Measurements from ENCODE around the gene PLCH1. TPM values are rescaled to one million over a fixed set of nuclear protein-coding genes. Genes with fewer than 3 reads are reported as not detected.

The PLCH1 gene
- total RNA-seq, 1 donor from 2014 or later = 20.9 TPM

DNA sequence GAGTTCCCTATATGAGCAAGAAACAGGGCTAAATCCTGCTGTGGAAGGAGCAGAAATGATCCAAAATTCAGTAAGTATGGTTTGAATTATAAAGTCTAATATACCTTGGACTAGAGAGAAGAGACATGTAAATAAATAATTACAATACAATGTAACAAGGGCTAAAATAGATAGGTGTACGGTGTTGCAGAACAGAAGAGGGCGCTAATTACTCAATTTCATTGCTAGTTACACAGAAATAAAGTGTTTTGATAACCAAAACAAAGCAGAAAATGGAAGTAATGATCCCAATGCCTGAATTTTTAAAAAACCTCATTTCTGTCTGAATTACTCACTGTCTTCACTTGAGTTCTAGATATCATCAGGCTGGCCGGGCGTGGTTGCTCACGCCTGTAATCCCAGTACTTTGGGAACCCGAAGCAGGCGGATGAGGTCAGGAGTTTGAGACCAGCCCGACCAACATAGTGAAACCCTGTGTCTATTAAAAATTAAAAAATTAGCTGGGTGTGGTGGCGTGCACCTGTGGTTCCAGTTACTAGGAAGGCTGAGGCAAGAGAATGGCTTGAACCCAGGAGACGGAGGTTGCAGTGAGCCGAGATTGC, 8.3 kb upstream of the PLCH1 start:
- no peak overlapping the region for H3K4me3 Mint-ChIP-seq (ENCODE audit: unreplicated experiment)

DNA sequence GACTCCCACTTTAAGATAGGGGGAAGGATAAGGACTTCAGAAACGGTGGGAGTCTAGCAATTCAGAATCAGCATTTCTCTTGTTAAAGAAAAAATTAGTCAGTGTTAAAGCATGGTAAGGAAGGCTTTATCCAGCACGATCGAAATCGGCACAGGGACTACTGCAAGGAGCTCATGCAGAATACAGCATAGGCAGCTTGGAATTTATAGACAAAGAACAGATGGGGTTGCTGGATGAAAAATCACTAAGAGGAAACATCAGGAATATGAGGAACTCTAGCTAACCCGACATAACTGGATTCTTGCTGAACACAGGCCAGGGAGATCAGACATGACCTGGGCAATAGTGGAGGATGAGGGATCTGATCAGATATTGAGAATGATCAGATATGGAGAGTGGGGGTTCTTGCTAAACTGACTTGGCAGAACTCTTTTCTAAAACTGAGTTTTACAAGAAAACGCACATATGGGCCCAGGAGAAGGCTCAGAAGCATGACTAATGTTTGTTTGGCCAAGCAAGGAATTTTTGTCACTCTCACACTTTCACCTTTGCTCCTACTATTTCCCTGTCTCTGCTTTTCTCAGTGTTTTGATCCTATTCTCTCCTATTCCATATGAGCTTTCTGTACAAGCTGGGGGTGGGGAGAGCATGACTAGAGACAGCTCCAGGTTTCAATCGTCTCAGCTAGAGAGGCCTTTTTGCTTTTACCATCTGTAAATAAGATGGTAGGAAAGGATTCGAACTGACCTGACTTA, 3.9 kb upstream of the PLCH1 start:
- H3K27ac Mint-ChIP-seq (ENCODE audit: unreplicated experiment) = no peak overlapping the region
- H3K4me3 Mint-ChIP-seq (ENCODE audit: unreplicated experiment) = no peak overlapping the region
- no peaks in the 10 kb centered on the region for H3K27me3 Mint-ChIP-seq (ENCODE audit: unreplicated experiment)
- TF ChIP-seq, protein P1, sequence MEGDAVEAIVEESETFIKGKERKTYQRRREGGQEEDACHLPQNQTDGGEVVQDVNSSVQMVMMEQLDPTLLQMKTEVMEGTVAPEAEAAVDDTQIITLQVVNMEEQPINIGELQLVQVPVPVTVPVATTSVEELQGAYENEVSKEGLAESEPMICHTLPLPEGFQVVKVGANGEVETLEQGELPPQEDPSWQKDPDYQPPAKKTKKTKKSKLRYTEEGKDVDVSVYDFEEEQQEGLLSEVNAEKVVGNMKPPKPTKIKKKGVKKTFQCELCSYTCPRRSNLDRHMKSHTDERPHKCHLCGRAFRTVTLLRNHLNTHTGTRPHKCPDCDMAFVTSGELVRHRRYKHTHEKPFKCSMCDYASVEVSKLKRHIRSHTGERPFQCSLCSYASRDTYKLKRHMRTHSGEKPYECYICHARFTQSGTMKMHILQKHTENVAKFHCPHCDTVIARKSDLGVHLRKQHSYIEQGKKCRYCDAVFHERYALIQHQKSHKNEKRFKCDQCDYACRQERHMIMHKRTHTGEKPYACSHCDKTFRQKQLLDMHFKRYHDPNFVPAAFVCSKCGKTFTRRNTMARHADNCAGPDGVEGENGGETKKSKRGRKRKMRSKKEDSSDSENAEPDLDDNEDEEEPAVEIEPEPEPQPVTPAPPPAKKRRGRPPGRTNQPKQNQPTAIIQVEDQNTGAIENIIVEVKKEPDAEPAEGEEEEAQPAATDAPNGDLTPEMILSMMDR (IDR thresholded peaks at IDR 0.05; ENCODE audit: unreplicated experiment) = no peak
- no peaks in the 10 kb centered on the region for H3K36me3 Mint-ChIP-seq (ENCODE audit: low read depth, unreplicated experiment)
- H3K4me1 Mint-ChIP-seq (ENCODE audit: unreplicated experiment) = peaks cover 4% of the 10 kb centered on the region
- H3K9me3 Mint-ChIP-seq (ENCODE audit: unreplicated experiment) = no peaks in the 10 kb centered on the region
- no peak for DNase-seq (ENCODE audit: low spot score)

More for the DNA sequence above, 8.3 kb upstream of the PLCH1 start:
- no peak for DNase-seq (ENCODE audit: low spot score)
- TF ChIP-seq, protein P1 (IDR thresholded peaks at IDR 0.05; ENCODE audit: unreplicated experiment) = peak; percentile 26
- no peaks in the 10 kb centered on the region for H3K4me1 Mint-ChIP-seq (ENCODE audit: unreplicated experiment)
- H3K27me3 Mint-ChIP-seq (ENCODE audit: unreplicated experiment) = peaks cover 2% of the 10 kb centered on the region
- no peak overlapping the region for H3K27ac Mint-ChIP-seq (ENCODE audit: unreplicated experiment)
- H3K9me3 Mint-ChIP-seq (ENCODE audit: unreplicated experiment) = no peaks in the 10 kb centered on the region
- no peaks in the 10 kb centered on the region for H3K36me3 Mint-ChIP-seq (ENCODE audit: low read depth, unreplicated experiment)

DNA sequence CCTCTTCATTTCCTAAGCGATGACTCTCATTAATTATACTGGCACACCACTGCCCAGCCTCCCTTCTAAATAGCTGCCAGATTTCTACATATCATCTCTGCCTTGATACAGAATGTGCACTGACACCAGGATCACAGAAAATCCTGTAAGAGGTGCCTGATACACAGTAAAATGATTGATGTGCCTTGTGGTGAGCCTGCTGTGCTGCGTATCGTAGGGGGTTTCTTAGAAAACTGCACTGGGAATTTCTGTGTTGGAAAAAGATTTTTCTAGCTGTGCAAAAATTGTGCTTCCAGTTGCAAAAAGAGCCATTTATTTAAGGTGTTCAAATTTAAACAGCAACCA, 3.0 kb upstream of the PLCH1 start:
- no peaks in the 10 kb centered on the region for H3K9me3 Mint-ChIP-seq (ENCODE audit: unreplicated experiment)
- H3K27ac Mint-ChIP-seq (ENCODE audit: unreplicated experiment) = no peak overlapping the region
- H3K4me3 Mint-ChIP-seq (ENCODE audit: unreplicated experiment) = no peak overlapping the region
- no peaks in the 10 kb centered on the region for H3K36me3 Mint-ChIP-seq (ENCODE audit: low read depth, unreplicated experiment)
- H3K4me1 Mint-ChIP-seq (ENCODE audit: unreplicated experiment) = peaks cover 4% of the 10 kb centered on the region
- TF ChIP-seq, protein P1 (IDR thresholded peaks at IDR 0.05; ENCODE audit: unreplicated experiment) = no peak
- H3K27me3 Mint-ChIP-seq (ENCODE audit: unreplicated experiment) = no peaks in the 10 kb centered on the region
- no peak for DNase-seq (ENCODE audit: low spot score)

DNA sequence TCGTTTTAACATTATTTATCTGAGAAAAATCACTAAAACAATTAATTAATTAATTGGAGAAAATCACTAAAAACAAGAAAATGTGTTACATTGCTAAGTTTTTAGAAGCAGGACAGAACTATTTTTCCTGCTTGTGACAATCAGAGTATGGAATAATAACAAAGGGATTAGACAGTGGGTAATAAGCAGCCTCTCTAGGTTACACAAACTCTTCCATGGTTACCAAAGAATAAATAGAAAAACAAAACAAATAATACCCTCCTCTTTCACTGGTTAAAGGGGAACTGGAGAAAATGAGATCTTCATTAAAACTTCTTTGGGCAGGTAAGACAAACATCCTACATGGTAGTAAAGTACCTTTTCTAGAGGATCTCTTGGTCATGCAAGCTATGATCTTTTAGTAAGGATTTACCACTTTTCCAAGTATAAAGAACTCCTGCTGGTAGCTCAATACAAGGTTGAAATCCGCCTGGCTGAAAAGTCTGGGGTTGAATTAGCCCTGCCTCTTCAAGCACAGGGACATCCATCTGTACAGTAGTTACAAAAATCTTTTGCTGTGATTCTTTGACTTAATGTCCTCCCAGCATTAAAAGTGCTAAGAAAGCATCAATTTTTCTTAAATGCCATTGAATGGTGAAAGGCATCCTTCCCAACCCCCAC, 2.5 kb upstream of the PLCH1 start:
- TF ChIP-seq, protein P1 (IDR thresholded peaks at IDR 0.05; ENCODE audit: unreplicated experiment) = no peak
- H3K4me3 Mint-ChIP-seq (ENCODE audit: unreplicated experiment) = no peak overlapping the region

DNA sequence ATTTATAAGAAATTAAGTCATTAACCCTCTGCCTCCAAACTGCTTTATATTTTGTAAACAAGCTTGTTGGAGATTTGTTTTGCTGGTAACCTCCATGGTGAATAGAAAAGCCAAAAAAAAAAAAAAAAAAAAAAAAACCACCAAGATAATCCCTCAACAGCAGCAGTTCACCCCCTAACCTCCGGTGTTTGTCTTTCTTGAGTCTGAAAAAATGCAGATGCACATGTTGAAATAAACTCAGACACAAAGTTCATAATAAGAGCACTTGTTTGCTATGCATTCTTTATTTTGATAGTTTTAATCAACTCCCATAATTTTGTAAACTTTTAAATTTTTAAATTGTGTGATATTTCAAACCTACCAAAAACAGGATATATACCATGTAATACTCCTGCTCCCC, 1.8 kb upstream of the PLCH1 start:
- H3K9me3 Mint-ChIP-seq (ENCODE audit: unreplicated experiment) = no peaks in the 10 kb centered on the region
- H3K36me3 Mint-ChIP-seq (ENCODE audit: low read depth, unreplicated experiment) = no peaks in the 10 kb centered on the region
- DNase-seq (ENCODE audit: low spot score) = no peak
- H3K27me3 Mint-ChIP-seq (ENCODE audit: unreplicated experiment) = no peaks in the 10 kb centered on the region
- peaks cover 4% of the 10 kb centered on the region for H3K4me1 Mint-ChIP-seq (ENCODE audit: unreplicated experiment)
- no peak overlapping the region for H3K27ac Mint-ChIP-seq (ENCODE audit: unreplicated experiment)
- no peak overlapping the region for H3K4me3 Mint-ChIP-seq (ENCODE audit: unreplicated experiment)
- TF ChIP-seq, protein P1 (IDR thresholded peaks at IDR 0.05; ENCODE audit: unreplicated experiment) = no peak

More for the DNA sequence above, 2.5 kb upstream of the PLCH1 start:
- Mint-ChIP-seq H3K4me1 (ENCODE audit: unreplicated experiment) (peaks cover 4% of the 10 kb centered on the region), H3K27ac (ENCODE audit: unreplicated experiment) (peak overlapping the region; percentile 32), H3K36me3 (ENCODE audit: low read depth, unreplicated experiment) (no peaks in the 10 kb centered on the region), H3K27me3 (ENCODE audit: unreplicated experiment) (no peaks in the 10 kb centered on the region), H3K9me3 (ENCODE audit: unreplicated experiment) (no peaks in the 10 kb centered on the region)
- no peak for DNase-seq (ENCODE audit: low spot score)

Measured in endothelial cell (in vitro differentiated cells).